Fibroblast of the aortic adventitia (primary cell): ENCODE data around the gene ST6GALNAC3. TPM values are rescaled to one million over a fixed set of nuclear protein-coding genes. Genes with fewer than 3 reads are reported as not detected.

Experiments used
- DNase-seq: peaks from one replicate; pipeline ENCODE4 v3.0.0-alpha.2; 2010; ENCODE audit warnings: low read depth
- H3K4me3 ChIP-seq: 2 replicates; pipeline ENCODE4 v1.5.1; 2011; ENCODE audit warnings: low read depth, mild to moderate bottlenecking, control low read depth, low read length, moderate library complexity
- total RNA-seq: library from RNA; depleted of rRNA; stranded (reverse); fragments of >200 nt; gene quantifications from 2 replicates; pipeline ENCODE4 v1.2.3, GENCODE V29; 2012; ENCODE audit warnings: low replicate concordance
- TF ChIP-seq, protein P1 (sequence below): IDR thresholded peaks from 2 replicates; pipeline ENCODE4 v1.5.1; 2011; ENCODE audit warnings: mild to moderate bottlenecking, low read length, control low read depth, inconsistent platforms; ENCODE audit not compliant: insufficient read depth

ST6GALNAC3 gene
- total RNA-seq, 1 donor: 3.1 TPM

DNA sequence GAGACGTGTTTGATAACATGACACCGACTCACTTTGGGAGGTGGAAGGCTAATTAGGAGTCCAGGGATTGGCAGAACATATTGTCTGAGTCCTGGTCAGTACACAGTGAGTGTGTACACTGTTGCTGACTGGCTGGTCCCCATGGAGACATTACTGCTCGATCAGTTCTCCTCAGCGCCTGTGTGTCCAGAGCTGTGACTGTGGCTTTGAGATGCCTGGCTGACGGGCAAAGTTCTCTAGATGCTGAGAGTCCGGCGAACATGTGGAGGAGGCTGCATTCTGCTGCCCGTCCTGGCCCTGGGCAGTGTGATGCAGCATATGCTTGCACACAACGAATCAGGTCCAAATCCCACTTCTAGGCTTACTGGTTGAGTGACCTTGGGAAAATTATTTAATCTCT lies 512.7 kb downstream of the ST6GALNAC3 start:
- no peak overlapping the region for H3K4me3 ChIP-seq
- no peak for DNase-seq
- TF ChIP-seq, protein P1, sequence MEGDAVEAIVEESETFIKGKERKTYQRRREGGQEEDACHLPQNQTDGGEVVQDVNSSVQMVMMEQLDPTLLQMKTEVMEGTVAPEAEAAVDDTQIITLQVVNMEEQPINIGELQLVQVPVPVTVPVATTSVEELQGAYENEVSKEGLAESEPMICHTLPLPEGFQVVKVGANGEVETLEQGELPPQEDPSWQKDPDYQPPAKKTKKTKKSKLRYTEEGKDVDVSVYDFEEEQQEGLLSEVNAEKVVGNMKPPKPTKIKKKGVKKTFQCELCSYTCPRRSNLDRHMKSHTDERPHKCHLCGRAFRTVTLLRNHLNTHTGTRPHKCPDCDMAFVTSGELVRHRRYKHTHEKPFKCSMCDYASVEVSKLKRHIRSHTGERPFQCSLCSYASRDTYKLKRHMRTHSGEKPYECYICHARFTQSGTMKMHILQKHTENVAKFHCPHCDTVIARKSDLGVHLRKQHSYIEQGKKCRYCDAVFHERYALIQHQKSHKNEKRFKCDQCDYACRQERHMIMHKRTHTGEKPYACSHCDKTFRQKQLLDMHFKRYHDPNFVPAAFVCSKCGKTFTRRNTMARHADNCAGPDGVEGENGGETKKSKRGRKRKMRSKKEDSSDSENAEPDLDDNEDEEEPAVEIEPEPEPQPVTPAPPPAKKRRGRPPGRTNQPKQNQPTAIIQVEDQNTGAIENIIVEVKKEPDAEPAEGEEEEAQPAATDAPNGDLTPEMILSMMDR: no peak

DNA sequence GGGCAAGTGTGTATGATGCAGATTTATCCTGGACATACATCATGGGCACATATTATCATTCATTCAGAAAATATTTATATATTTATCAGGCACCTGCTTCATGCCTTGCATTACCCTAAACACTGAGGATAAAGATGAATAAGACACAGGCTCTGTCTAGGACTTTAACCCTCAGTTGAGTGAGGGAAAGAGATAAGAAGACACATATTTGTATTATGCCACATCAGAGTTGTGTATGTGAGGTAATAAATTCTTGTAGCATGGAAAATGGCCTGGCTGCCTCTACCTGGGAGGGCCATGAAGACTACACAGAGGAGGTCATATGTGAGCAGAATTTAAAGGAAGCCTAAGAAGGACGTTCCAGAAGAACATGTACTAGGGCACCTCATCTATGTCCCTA lies 516.9 kb downstream of the ST6GALNAC3 start:
- TF ChIP-seq, protein P1: no peak
- no peak for DNase-seq
- H3K4me3 ChIP-seq: no peak overlapping the region

DNA sequence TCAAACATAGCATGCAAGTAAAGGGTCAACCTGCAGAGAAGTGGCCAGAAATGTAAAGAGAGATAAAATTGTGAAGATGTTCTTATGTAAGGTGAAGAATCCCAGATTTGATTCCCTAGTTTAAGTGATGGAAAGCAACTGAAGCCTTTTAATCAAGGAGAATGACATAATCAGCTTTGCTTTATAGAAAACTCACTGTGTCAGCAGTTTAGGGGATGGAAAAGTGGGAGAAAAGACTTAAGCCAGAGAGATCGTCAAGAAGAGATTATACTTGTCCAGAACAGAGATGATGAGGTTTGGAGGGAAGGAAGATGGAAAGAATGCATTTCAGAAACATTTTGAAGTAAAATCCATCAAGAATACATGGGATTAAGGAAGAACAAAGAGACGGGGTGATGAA lies 517.4 kb downstream of the ST6GALNAC3 start:
- DNase-seq: no peak
- TF ChIP-seq, protein P1: no peak
- H3K4me3 ChIP-seq: no peak overlapping the region

DNA sequence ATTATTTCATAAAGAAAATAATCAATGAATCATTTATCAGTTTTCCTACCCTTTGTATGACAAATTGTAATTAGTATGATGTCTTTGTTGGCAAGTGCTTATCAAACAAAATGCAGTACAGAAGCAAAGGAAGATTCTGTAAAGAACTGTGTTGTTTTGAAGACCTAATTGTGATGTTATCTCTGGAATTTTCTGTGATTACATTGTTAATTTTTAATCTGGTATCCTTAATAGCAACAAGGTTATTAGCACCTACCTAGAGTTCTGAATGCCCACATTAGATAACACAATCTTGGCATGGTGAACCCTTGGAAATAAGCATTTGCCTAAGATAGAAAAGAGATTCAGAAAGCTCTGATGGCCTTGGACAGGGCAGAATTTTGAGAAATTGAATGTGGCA lies 518.6 kb downstream of the ST6GALNAC3 start:
- no peak overlapping the region for H3K4me3 ChIP-seq
- DNase-seq: no peak
- TF ChIP-seq, protein P1: no peak

DNA sequence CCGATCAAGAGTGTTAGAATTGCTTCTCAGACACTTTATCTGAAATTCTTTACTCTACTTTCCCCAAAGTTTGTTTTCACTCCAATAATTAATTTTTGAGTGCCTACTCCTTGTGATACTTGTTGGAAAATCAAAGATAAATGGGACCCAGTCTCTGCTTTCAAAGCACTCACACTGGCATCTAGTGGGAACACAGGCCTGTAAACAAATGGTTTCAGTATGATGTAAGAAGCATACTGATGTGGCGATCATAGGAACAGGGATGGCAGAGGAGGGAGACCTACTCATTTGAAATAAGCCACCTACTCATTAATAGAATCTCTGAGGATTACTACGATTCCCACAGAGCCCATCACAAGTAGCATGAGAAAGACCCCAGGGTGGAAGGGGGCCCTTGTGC lies 519.1 kb downstream of the ST6GALNAC3 start:
- TF ChIP-seq, protein P1: no peak
- DNase-seq: no peak
- H3K4me3 ChIP-seq: no peak overlapping the region

DNA sequence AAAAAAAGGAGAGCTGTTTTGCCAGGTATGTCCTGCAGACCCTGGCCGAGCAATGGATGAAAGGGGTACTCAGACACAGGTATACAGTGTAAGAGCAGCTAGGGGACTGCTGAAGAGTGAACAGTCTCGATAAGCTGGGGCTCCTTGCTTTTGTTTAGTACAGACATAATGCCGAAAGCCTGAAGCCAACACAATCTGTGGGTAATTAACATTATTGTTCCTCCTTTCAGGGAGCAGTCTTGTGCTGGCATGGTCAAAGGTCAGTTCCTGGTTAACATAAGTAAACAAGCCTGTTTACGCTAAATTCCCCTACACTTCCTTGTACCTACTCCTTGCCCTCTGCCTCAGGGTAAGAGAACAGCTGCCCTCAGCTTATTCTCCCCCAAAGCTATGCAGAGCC lies 520.5 kb downstream of the ST6GALNAC3 start:
- H3K4me3 ChIP-seq: no peak overlapping the region
- TF ChIP-seq, protein P1: no peak
- no peak for DNase-seq

DNA sequence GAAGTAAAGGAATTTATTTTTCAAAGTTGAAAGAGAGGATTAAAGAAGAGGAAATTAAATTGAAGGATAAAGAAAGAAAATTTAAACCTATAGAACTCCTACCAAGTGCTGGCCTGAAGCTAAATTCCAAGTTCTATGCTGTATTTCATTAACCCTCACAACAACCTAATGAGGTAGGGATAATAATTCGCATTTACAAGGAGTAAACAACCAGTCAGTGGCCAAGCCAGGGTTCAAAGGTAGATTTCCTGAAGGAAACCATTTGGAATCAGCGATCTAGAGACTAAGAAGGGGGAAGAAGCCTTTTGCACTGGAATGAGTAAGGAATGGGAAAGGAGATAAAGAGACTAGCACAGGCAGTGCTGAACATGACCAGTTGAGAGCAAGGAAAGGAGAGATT lies 526.9 kb downstream of the ST6GALNAC3 start:
- H3K4me3 ChIP-seq: no peak overlapping the region
- TF ChIP-seq, protein P1: no peak
- DNase-seq: no peak
